Activated gamma-delta T cell (primary cell): Measurements from ENCODE around the gene DNAJC22.

ENCODE experiments used
- DNase-seq: peaks from one replicate; lab custom pipeline; 2025; lab: John Stamatoyannopoulos, UW

Gene DNAJC22

DNA sequence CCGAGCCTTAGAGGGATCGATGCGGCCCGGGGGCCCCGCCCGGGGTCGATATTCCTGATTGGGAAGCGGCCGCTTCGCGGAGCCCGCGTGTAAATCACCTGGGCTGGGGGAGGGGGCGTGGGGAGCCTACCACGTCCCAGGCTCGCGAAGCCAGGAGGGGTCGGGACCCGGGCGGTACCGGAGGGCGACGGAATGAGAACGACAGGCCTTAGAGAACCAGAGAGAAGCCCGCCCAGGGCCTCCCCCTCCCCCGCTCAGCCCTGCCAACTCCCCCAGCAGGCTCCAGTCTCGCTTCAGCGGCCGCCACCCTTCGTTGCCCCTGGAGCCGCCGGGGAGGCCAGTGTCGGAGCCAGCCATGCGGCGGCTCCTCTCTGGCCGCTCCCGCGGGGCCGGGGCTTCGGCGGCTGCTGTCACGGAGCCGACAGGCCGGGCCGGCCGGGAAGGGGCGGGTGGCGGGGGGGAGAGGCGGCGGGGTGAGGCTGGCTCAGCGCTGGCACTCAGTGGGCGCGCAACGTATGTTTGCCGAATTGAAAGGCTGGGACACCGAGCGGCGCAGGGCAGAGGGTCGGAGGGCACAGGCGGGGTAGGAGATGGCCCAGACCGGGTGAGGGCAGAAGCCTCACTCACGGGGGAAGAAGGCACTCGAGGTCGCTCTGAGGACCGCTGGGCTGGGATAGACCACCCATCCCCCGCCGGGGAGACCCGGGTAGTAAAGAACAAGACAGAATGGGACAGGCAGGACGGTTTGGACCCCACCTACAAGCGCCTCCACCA, 1.4 kb upstream of the DNAJC22 start:
- DNase-seq, result no peak

DNA sequence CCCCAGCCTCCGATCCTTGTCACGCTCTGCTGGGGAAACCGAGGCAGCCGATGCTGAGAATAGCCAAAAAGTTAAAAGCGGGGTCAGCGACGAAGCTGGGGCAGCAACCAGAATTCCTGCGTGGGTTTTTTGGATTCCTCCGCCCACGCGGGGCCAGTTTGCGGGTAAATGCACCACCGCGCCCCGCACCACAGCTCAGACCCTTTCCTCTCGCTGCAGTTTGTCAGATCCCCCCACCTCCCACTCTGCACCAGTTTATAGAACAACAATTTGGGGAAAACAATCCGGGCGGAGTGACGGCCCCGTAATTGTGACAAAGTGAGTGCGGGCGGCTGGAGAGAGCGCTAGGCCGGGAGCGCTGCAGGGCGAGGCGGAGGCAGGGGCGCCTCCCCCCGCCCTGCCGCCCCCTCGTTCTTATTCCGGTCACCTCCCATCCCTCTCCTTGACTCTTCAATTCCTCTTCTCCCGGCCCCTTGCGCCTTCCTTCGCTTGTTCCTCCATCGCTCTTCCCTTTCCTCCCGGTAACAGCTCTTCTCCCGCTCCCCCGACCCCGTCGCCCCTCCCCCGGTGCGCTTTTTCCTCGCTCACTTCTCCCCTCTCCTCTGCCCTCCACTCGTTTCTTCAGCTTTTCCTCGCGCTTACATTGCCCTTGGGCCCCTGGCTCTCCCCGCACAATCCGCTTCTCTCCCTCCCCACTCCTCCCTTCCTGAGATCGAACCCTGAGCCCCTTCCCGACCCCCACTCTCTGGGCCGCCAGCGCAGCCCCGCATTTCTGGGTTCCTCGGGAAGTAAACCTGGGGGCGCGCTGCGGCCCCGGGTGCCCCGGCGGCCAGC, 646 bp upstream of the DNAJC22 start:
- no peak for DNase-seq

- DNase-seq, result peak; percentile 64
These were observed 864 bp downstream of the DNAJC22 start for GRCh38 chr12:49347311-49348193.

GRCh38 chr12:49348781-49349180, 2.1 kb downstream of the DNAJC22 start:
- no peak for DNase-seq

- no peak for DNase-seq
These were observed 2.6 kb downstream of the DNAJC22 start for GRCh38 chr12:49349266-49349665.

GRCh38 chr12:49352351-49352750, 5.7 kb downstream of the DNAJC22 start:
- no peak for DNase-seq

- no peak for DNase-seq
These were observed 9.2 kb downstream of the DNAJC22 start for GRCh38 chr12:49355913-49356312.

DNA sequence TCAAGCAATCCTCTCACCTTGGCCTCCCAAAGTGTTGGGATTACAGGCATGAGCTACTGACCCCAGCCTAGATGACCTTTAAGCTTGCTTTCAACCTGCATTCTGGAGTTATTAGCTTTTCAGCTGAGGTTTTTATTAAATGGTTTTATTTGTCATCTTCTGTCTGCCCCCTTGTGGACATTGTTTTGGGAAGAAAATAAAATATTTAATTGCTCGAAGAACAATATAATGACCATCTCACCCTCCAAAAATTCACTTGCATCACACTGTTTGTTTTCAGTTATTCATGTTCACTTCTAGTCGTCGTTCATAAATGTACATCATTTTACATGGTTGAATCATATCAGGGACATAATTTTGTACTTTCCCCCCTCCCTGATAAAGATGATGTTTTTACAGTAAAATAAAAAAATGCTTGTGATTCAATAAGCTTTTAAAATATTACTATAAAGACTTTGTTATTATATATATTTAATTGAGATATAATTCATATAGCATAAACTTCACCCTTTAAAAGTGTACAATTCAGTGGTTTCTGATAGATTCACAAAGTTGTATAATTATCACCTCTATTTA, 10.5 kb downstream of the DNAJC22 start:
- DNase-seq, result no peak

DNA sequence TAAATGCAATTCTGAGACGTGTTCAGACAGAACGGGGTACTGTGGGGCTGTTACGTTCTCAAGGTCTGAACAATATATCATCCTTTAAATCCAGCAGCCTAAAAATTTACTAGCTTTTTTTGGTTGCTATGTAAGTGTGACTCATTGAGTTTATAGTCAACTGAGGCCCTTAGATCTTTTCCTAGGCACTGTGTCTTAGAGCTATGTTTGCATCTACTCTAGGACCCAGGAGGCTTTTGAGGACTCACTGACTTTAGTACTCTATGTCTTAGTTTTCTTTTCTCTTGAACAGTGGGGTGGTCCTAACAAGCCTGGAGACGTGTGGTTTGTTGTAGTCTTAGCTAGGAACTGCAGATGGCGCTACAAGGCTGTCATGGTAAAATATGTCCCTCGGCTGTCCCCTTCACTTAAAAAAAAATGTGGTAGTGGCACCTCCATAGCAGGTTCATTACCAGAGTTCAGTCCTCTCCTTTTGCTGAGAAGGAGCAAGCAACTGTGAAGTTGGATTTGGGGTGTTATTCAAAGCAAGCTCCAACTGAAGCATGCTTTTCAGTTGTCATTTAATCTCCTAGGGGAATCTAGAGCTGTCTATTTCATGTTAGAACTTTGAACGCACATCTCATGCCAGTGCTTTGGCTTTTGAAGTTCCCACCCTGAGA, 11.9 kb downstream of the DNAJC22 start:
- no peak for DNase-seq

- no peak for DNase-seq
These were observed 13.0 kb downstream of the DNAJC22 start for GRCh38 chr12:49359671-49360070.

- DNase-seq, result no peak
These were observed 15.4 kb downstream of the DNAJC22 start for GRCh38 chr12:49362077-49362476.

- no peak for DNase-seq
These were observed 18.3 kb downstream of the DNAJC22 start for GRCh38 chr12:49364989-49365388.

DNA sequence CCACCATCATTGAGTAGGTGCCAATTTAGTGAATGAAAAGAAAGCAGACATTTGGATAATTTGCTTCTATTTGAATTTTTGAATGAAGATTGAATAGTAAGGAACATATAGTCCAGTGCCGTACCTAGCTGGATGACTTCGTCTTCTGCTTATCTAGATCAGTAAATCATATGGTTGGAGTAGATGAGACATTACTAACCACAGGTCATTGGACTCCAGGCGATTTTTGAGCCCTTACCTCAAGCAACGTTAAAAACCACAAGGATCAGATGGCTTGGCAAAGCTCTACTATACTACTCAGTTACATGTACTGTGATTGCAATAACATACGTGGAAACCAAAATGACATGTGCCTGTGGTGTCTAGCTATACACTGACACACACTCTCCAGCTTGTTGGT, 18.9 kb downstream of the DNAJC22 start:
- DNase-seq, result no peak

GRCh38 chr12:49366096-49366651, 19.5 kb downstream of the DNAJC22 start:
- DNase-seq, result no peak

DNA sequence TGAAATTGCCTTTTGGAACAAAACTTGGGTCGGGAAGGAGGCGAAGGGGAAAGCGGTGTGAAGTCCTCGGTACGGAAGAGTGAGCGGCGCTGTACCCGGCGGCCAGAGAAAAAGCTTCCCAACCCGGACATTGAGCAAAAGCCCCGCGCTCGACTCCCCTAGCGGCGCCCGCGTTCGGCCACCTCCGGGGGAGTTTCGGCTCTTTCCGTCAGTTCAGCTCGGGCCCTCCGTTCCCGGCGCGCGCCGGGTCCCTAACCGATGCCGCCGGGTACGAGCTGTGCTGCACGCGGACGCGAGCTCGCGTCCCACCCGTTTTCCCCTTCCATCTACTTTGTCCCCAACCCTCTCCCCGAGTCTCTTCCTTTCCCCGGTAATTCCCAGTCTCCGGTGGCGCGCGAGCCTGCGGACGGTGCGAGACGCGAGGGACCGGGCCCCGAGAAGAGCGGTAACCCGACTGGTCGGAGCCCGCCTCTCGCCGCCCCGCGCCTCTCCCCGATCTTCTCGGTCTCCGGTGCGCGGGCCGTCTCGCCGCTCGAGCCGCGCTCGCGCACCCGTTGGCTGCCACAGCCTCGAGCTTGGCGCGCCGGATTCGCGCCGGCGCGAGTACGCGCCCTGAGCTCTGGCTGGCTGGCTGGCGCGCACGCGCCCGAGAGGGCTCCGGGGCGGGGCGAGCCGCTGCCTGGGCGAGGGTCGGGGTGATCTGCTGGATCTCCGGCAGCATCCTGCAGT, 20.1 kb downstream of the DNAJC22 start:
- DNase-seq, result peak; percentile 77

GRCh38 chr12:49367381-49368239, 20.9 kb downstream of the DNAJC22 start, which contains the start of gene SPATS2:
SPATS2 (plus strand) TSS chr12:49367462; CDS start chr12:49461013, 93,551 bp downstream.
- no peak for DNase-seq

DNA sequence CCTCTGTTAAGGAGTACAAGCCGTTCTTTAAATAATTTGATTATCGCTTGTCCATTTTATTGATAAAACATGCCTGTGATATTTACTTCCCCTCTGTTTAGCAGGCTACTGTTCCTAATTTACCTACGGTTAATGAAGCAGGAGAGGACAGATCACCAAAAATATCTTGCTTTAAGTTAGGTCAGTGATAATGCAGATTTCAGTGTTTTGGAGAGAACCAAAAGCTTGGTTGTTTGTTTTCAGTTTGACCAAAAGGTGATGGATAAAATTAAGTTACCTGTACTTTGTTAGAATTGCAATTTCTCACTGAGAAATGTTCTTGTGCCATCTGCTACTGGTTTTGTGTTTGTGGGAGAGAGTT, 21.5 kb downstream of the DNAJC22 start:
- DNase-seq, result no peak

GRCh38 chr12:49369411-49370145, 22.9 kb downstream of the DNAJC22 start:
- no peak for DNase-seq

GRCh38 chr12:49370539-49370938, 23.9 kb downstream of the DNAJC22 start:
- DNase-seq, result no peak
